DND-41 (cell line): Measurements from ENCODE around the gene GABRP.

Experiments
- EZH2 ChIP-seq: IDR thresholded peaks from 3 replicates; pipeline ENCODE4 v1.6.1; 2012; ENCODE audit warnings: borderline replicate concordance, low read depth, mild to moderate bottlenecking, moderate library complexity, low read length, inconsistent platforms; ENCODE audit not compliant: severe bottlenecking
- TF ChIP-seq, protein P1 (sequence below): IDR thresholded peaks from 2 replicates; pipeline ENCODE4 v1.5.1; 2012; ENCODE audit warnings: borderline replicate concordance, low read length, moderate library complexity, mild to moderate bottlenecking; ENCODE audit not compliant: poor library complexity, severe bottlenecking; ENCODE audit errors: extremely low read depth

DNA sequence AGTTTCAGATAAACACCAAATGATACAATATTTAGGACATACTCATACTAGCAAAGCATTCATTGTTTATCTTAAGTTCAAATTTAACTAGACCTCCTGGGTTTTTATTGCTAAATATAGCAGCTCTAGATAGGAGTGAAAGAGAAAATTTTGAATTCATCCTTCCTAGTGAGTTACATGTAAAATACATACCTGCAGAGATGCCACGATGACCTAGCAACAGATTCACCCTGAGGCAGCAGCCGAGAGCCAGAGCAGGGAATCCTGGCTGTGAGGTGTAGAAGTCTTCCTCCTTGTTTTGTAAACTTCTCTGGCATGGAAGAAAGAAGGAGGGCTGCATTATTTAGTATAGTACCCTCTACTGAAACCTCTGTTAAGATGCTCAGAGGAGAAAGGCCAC lies 25.9 kb upstream of the GABRP start:
- TF ChIP-seq EZH2, result no peak
- TF ChIP-seq, protein P1, sequence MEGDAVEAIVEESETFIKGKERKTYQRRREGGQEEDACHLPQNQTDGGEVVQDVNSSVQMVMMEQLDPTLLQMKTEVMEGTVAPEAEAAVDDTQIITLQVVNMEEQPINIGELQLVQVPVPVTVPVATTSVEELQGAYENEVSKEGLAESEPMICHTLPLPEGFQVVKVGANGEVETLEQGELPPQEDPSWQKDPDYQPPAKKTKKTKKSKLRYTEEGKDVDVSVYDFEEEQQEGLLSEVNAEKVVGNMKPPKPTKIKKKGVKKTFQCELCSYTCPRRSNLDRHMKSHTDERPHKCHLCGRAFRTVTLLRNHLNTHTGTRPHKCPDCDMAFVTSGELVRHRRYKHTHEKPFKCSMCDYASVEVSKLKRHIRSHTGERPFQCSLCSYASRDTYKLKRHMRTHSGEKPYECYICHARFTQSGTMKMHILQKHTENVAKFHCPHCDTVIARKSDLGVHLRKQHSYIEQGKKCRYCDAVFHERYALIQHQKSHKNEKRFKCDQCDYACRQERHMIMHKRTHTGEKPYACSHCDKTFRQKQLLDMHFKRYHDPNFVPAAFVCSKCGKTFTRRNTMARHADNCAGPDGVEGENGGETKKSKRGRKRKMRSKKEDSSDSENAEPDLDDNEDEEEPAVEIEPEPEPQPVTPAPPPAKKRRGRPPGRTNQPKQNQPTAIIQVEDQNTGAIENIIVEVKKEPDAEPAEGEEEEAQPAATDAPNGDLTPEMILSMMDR, result no peak
